GM10266 (cell line): ENCODE data around the gene PDE8A.

ENCODE experiments used
- DNase-seq: peaks from one replicate; pipeline ENCODE4 v3.0.0; 2012; ENCODE audit errors: extremely low spot score
- CTCF ChIP-seq: IDR thresholded peaks from 2 replicates; pipeline ENCODE4 v1.5.1; 2012; ENCODE audit warnings: mild to moderate bottlenecking, low read depth; ENCODE audit not compliant: control insufficient read depth, insufficient read depth; ENCODE audit errors: missing control alignments

Gene PDE8A

GRCh38 chr15:84962955-84963354 lies 18.7 kb upstream of the PDE8A start:
- DNase-seq = no peak

GRCh38 chr15:84967380-84967779 lies 14.3 kb upstream of the PDE8A start:
- DNase-seq = no peak
- TF ChIP-seq CTCF = no peak

More at GRCh38 chr15:84962955-84963354, 18.7 kb upstream of the PDE8A start:
- TF ChIP-seq CTCF = no peak

GRCh38 chr15:84968301-84968700 lies 13.4 kb upstream of the PDE8A start:
- no peak for TF ChIP-seq CTCF

GRCh38 chr15:84969257-84969656 lies 12.4 kb upstream of the PDE8A start:
- TF ChIP-seq CTCF = no peak
- no peak for DNase-seq

More at GRCh38 chr15:84968301-84968700, 13.4 kb upstream of the PDE8A start:
- no peak for DNase-seq

- DNase-seq = no peak
- no peak for TF ChIP-seq CTCF
These were observed 10.8 kb upstream of the PDE8A start for GRCh38 chr15:84970843-84971242.

- no peak for DNase-seq
- TF ChIP-seq CTCF = no peak
These were observed 7.9 kb upstream of the PDE8A start for GRCh38 chr15:84973492-84974460.

GRCh38 chr15:84975871-84976351 lies 5.7 kb upstream of the PDE8A start:
- TF ChIP-seq CTCF = no peak
- DNase-seq = no peak
